SK-N-SH treated with all-trans-retinoic acid at 6 μM for 48 hours (cell line): ENCODE results near the gene FAM161A.
"Not testable (repeated sequence)": the region's sequence is repeated elsewhere in the genome, so short reads cannot be mapped to it uniquely, and the experiment has no call there.

Experiments used
- ATAC-seq: fragments of 200-7000 bp; cut with Tn5 transposase; 3 replicates; pipeline ENCODE4 v1.9.1; 2020; ENCODE audit warnings: mild to moderate bottlenecking, moderate library complexity
- ARNTL ChIP-seq: fragments of 450-650 bp; formaldehyde crosslinking; IDR thresholded peaks from 2 replicates; pipeline ENCODE4 v1.5.0; 2020; ENCODE audit warnings: low read depth, mild to moderate bottlenecking, moderate library complexity, borderline replicate concordance
- BACH2 ChIP-seq: fragments of 250-450 bp; sonication (Bioruptor Pico); IDR thresholded peaks from 2 replicates; pipeline ENCODE4 v1.9.0; 2021; ENCODE audit warnings: mild to moderate bottlenecking, borderline replicate concordance
- CSDC2 ChIP-seq: fragments of 250-450 bp; sonication (Bioruptor Pico); IDR thresholded peaks from 2 replicates; pipeline ENCODE4 v1.5.0; 2020; ENCODE audit warnings: mild to moderate bottlenecking, moderate library complexity
- ESRRG ChIP-seq: fragments of 250-450 bp; sonication (Bioruptor Pico); IDR thresholded peaks from 2 replicates; pipeline ENCODE4 v1.6.1; 2021; ENCODE audit warnings: mild to moderate bottlenecking
- GLIS3 ChIP-seq: fragments of 250-450 bp; sonication (Bioruptor Pico); IDR thresholded peaks from 2 replicates; pipeline ENCODE4 v1.5.0; 2020; ENCODE audit warnings: mild to moderate bottlenecking, moderate library complexity
- RARB ChIP-seq: fragments of 250-450 bp; sonication (Bioruptor Pico); IDR thresholded peaks from 2 replicates; pipeline ENCODE4 v1.8.0; 2021; ENCODE audit warnings: mild to moderate bottlenecking, moderate library complexity
- SNAI2 ChIP-seq: fragments of 250-450 bp; sonication (Bioruptor Pico); IDR thresholded peaks from 2 replicates; pipeline ENCODE4 v1.5.0; 2020; ENCODE audit warnings: mild to moderate bottlenecking, moderate library complexity
- TCF4 ChIP-seq: fragments of 250-450 bp; sonication (Bioruptor Pico); IDR thresholded peaks from 2 replicates; pipeline ENCODE4 v1.8.0; 2021; ENCODE audit warnings: mild to moderate bottlenecking, moderate library complexity, borderline replicate concordance
- TOX ChIP-seq: fragments of 250-450 bp; sonication (Bioruptor Pico); IDR thresholded peaks from 2 replicates; pipeline ENCODE4 v1.8.0; 2021; ENCODE audit warnings: mild to moderate bottlenecking, moderate library complexity, borderline replicate concordance
- ZC3H10 ChIP-seq: fragments of 250-450 bp; sonication (Bioruptor Pico); IDR thresholded peaks from 2 replicates; pipeline ENCODE4 v1.5.1; 2021; ENCODE audit warnings: mild to moderate bottlenecking, moderate library complexity
- ZFP3 ChIP-seq: fragments of 250-450 bp; sonication (Bioruptor Pico); IDR thresholded peaks from 2 replicates; pipeline ENCODE4 v1.5.0; 2020; ENCODE audit warnings: mild to moderate bottlenecking, moderate library complexity
- ZFP30 ChIP-seq: fragments of 450-650 bp; formaldehyde crosslinking; IDR thresholded peaks from 2 replicates; pipeline ENCODE4 v1.5.0; 2022; ENCODE audit warnings: mild to moderate bottlenecking, moderate library complexity
- ZNF565 ChIP-seq: fragments of 450-650 bp; formaldehyde crosslinking; conservative IDR thresholded peaks from 2 replicates; pipeline ENCODE4 v1.5.0; 2020; ENCODE audit warnings: low read depth, mild to moderate bottlenecking, moderate library complexity
- ZNF70 ChIP-seq: fragments of 450-650 bp; formaldehyde crosslinking; IDR thresholded peaks from 2 replicates; pipeline ENCODE4 v1.5.0; 2020; ENCODE audit warnings: mild to moderate bottlenecking, moderate library complexity
- ZNF8 ChIP-seq: fragments of 450-650 bp; formaldehyde crosslinking; IDR thresholded peaks from 2 replicates; pipeline ENCODE4 v1.5.0; 2020; ENCODE audit warnings: mild to moderate bottlenecking, moderate library complexity
- TF ChIP-seq, protein P1 (sequence below): fragments of 250-450 bp; sonication (Bioruptor Pico); IDR thresholded peaks from 2 replicates; pipeline ENCODE4 v1.5.1; 2020; ENCODE audit warnings: low read depth, mild to moderate bottlenecking, moderate library complexity
- TF ChIP-seq, protein P2 (sequence below): fragments of 250-450 bp; sonication (Bioruptor Pico); IDR thresholded peaks from 2 replicates; pipeline ENCODE4 v1.5.0; 2020; ENCODE audit warnings: mild to moderate bottlenecking, moderate library complexity
- TF ChIP-seq, protein P3 (sequence below): fragments of 250-450 bp; sonication (Bioruptor Pico); IDR thresholded peaks from 2 replicates; pipeline ENCODE4 v1.5.1; 2021; ENCODE audit warnings: mild to moderate bottlenecking, moderate library complexity
- TF ChIP-seq, protein P4 (sequence below): fragments of 250-450 bp; sonication (Bioruptor Pico); IDR thresholded peaks from 2 replicates; pipeline ENCODE4 v1.8.0; 2021; ENCODE audit warnings: low read depth, mild to moderate bottlenecking, moderate library complexity, borderline replicate concordance
- TF ChIP-seq, protein P5 (sequence below): fragments of 250-450 bp; sonication (Bioruptor Pico); IDR thresholded peaks from 2 replicates; pipeline ENCODE4 v1.8.0; 2020; ENCODE audit warnings: mild to moderate bottlenecking, moderate library complexity, borderline replicate concordance

Gene FAM161A

DNA sequence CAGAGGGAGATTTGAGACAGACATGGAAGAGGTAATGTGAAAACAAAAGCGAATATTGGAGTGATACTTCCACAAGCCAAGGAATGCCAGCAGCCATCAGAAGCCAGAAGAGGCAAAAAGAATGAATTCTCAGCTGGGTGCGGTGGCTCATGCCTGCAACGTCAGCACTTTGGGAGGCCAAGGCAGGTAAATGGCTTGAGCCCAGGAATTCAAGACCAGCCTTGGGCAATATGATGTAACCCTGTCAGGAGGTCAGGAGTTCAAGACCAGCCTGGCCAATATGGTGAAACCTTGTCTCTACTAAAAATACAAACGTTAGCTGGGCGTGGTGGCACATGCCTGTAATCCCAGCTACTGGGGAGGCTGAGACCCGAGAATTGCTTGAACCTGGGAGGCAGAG is 54.8 kb downstream of the FAM161A start:
- ATAC-seq = no peak
- no peak for TF ChIP-seq ESRRG (CRISPR knock-in tag)
- no peak for TF ChIP-seq ZFP30
- TF ChIP-seq, protein P1, sequence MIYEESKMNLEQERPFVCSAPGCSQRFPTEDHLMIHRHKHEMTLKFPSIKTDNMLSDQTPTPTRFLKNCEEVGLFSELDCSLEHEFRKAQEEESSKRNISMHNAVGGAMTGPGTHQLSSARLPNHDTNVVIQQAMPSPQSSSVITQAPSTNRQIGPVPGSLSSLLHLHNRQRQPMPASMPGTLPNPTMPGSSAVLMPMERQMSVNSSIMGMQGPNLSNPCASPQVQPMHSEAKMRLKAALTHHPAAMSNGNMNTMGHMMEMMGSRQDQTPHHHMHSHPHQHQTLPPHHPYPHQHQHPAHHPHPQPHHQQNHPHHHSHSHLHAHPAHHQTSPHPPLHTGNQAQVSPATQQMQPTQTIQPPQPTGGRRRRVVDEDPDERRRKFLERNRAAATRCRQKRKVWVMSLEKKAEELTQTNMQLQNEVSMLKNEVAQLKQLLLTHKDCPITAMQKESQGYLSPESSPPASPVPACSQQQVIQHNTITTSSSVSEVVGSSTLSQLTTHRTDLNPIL (CRISPR knock-in tag) = no peak
- TF ChIP-seq RARB (CRISPR knock-in tag) = no peak
- TF ChIP-seq, protein P2, sequence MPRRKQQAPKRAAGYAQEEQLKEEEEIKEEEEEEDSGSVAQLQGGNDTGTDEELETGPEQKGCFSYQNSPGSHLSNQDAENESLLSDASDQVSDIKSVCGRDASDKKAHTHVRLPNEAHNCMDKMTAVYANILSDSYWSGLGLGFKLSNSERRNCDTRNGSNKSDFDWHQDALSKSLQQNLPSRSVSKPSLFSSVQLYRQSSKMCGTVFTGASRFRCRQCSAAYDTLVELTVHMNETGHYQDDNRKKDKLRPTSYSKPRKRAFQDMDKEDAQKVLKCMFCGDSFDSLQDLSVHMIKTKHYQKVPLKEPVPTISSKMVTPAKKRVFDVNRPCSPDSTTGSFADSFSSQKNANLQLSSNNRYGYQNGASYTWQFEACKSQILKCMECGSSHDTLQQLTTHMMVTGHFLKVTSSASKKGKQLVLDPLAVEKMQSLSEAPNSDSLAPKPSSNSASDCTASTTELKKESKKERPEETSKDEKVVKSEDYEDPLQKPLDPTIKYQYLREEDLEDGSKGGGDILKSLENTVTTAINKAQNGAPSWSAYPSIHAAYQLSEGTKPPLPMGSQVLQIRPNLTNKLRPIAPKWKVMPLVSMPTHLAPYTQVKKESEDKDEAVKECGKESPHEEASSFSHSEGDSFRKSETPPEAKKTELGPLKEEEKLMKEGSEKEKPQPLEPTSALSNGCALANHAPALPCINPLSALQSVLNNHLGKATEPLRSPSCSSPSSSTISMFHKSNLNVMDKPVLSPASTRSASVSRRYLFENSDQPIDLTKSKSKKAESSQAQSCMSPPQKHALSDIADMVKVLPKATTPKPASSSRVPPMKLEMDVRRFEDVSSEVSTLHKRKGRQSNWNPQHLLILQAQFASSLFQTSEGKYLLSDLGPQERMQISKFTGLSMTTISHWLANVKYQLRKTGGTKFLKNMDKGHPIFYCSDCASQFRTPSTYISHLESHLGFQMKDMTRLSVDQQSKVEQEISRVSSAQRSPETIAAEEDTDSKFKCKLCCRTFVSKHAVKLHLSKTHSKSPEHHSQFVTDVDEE (CRISPR knock-in tag) = no peak
- no peak for TF ChIP-seq CSDC2 (CRISPR knock-in tag)
- no peak for TF ChIP-seq GLIS3 (CRISPR knock-in tag)
- no peak for TF ChIP-seq BACH2 (CRISPR knock-in tag)
- TF ChIP-seq ZNF70 (CRISPR knock-in tag) = no peak
- TF ChIP-seq, protein P3, sequence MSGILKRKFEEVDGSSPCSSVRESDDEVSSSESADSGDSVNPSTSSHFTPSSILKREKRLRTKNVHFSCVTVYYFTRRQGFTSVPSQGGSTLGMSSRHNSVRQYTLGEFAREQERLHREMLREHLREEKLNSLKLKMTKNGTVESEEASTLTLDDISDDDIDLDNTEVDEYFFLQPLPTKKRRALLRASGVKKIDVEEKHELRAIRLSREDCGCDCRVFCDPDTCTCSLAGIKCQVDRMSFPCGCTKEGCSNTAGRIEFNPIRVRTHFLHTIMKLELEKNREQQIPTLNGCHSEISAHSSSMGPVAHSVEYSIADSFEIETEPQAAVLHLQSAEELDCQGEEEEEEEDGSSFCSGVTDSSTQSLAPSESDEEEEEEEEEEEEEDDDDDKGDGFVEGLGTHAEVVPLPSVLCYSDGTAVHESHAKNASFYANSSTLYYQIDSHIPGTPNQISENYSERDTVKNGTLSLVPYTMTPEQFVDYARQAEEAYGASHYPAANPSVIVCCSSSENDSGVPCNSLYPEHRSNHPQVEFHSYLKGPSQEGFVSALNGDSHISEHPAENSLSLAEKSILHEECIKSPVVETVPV (CRISPR knock-in tag) = no peak
- TF ChIP-seq, protein P4, sequence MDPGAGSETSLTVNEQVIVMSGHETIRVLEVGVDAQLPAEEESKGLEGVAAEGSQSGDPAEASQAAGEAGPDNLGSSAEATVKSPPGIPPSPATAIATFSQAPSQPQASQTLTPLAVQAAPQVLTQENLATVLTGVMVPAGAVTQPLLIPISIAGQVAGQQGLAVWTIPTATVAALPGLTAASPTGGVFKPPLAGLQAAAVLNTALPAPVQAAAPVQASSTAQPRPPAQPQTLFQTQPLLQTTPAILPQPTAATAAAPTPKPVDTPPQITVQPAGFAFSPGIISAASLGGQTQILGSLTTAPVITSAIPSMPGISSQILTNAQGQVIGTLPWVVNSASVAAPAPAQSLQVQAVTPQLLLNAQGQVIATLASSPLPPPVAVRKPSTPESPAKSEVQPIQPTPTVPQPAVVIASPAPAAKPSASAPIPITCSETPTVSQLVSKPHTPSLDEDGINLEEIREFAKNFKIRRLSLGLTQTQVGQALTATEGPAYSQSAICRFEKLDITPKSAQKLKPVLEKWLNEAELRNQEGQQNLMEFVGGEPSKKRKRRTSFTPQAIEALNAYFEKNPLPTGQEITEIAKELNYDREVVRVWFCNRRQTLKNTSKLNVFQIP (CRISPR knock-in tag) = no peak
- no peak for TF ChIP-seq SNAI2
- no peak for TF ChIP-seq TCF4
- TF ChIP-seq, all 23 proteins: peak for 0

DNA sequence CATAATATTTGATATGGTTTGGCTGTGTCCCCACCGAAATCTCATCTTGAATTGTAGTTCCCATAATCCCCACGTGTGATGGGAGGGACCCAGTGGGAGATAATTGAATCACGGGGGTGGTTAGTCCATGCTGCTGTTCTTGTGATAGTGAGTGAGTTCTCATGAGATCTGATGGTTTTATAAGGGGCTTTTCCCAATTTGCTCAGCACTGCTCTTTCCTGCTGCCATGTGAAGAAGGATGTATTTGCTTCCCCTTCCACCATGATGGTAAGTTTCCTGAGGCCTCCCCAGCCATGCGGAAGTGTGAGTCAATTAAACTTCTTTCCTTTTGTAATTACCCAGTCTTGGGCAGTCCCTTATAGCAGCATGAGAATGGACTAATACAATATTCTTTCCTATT is 56.4 kb downstream of the FAM161A start:
- not testable (repeated sequence) for ATAC-seq

DNA sequence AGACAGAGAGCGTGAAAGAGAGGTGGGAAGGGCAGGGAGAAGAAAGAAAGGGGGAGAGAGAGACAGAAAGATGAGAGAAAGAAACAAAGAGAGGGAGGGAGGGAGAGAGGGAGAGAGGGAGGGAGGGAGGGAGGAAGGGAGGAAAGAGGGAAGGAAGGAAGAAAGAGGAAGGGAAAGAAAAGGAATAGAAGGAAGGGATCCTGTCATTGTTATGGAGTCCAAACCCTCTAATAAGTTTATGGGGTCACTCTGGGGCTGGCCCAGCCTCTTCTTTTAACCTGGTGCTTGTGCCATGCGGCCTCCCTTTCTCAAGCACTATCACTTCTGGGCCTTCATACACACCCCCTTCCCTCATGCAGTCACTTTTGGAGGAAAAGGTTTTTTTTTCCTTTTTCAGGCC is 58.5 kb downstream of the FAM161A start:
- ATAC-seq = no peak
- TF ChIP-seq RARB (CRISPR knock-in tag) = no peak
- no peak for TF ChIP-seq BACH2 (CRISPR knock-in tag)
- TF ChIP-seq TOX (CRISPR knock-in tag) = no peak
- no peak for TF ChIP-seq ZNF70 (CRISPR knock-in tag)
- TF ChIP-seq, protein P2 (CRISPR knock-in tag) = no peak
- no peak for TF ChIP-seq TCF4
- TF ChIP-seq CSDC2 (CRISPR knock-in tag) = no peak
- no peak for TF ChIP-seq ARNTL (CRISPR knock-in tag)
- no peak for TF ChIP-seq ZFP3 (CRISPR knock-in tag)
- TF ChIP-seq, protein P5, sequence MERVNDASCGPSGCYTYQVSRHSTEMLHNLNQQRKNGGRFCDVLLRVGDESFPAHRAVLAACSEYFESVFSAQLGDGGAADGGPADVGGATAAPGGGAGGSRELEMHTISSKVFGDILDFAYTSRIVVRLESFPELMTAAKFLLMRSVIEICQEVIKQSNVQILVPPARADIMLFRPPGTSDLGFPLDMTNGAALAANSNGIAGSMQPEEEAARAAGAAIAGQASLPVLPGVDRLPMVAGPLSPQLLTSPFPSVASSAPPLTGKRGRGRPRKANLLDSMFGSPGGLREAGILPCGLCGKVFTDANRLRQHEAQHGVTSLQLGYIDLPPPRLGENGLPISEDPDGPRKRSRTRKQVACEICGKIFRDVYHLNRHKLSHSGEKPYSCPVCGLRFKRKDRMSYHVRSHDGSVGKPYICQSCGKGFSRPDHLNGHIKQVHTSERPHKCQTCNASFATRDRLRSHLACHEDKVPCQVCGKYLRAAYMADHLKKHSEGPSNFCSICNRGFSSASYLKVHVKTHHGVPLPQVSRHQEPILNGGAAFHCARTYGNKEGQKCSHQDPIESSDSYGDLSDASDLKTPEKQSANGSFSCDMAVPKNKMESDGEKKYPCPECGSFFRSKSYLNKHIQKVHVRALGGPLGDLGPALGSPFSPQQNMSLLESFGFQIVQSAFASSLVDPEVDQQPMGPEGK (CRISPR knock-in tag) = no peak
- no peak for TF ChIP-seq ZNF8 (CRISPR knock-in tag)
- no peak for TF ChIP-seq ZNF565 (CRISPR knock-in tag)
- TF ChIP-seq, protein P3 (CRISPR knock-in tag) = no peak
- TF ChIP-seq ZFP30 = no peak
- no peak for TF ChIP-seq ZC3H10
